SW480 (cell line): Measurements from ENCODE around the gene RGL1.

Experiments used
- DNase-seq: peaks from one replicate; pipeline ENCODE4 v3.0.0-alpha.2; 2016; ENCODE audit warnings: low spot score

RGL1 gene

GRCh38 chr1:183889095-183889494 is 84.2 kb downstream of the RGL1 start:
- peak; percentile 32 for DNase-seq

DNA sequence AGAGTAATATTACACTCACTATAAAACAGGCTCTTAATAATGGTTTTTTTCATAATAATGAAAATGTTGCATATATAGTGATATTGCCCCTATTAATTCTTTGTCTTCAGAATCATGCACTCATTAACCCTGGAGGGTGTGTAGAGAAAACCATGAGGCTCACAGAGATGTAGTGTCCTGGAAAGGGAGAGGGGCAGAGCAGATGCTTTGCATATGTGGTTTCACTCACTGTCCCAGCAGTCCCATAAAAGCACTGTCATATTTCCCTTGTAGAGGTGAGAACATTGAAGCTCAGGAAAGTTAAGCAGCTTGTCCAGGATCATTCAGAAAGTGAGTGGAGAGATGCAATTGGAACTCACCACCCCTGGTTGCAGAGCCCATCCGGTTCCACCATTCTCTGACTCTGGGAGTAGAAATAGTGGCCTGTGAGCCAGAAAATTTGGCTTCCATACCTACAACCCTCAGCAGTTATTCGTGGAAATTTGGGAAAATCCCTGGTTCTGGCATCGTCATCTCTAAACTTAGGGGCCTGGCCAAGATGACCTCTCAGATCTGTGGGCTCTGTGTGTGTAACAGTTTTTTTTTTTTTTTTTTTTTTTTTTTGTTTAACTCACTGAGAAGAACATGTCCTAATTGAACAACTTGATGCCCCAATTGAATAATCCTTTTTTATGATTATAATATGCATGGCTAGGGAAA is 86.4 kb downstream of the RGL1 start:
- DNase-seq, result no peak

- DNase-seq, result no peak
Observed at GRCh38 chr1:183892351-183892793, 87.5 kb downstream of the RGL1 start.

- DNase-seq, result no peak
Observed at GRCh38 chr1:183893561-183894289, 88.8 kb downstream of the RGL1 start.

DNA sequence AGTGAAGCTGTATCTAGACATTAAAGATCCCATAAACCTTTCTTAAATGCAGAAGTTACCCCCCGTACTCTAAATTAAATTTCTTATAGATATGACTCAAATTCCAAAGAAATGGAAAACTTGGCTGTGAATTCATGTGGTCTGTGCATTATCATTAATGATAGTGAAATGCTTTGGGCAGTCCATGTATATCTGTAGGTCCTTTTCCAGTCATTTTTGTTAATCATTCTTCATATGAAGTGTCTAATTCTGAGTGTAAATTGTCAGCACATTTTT is 89.3 kb downstream of the RGL1 start:
- DNase-seq, result no peak

DNA sequence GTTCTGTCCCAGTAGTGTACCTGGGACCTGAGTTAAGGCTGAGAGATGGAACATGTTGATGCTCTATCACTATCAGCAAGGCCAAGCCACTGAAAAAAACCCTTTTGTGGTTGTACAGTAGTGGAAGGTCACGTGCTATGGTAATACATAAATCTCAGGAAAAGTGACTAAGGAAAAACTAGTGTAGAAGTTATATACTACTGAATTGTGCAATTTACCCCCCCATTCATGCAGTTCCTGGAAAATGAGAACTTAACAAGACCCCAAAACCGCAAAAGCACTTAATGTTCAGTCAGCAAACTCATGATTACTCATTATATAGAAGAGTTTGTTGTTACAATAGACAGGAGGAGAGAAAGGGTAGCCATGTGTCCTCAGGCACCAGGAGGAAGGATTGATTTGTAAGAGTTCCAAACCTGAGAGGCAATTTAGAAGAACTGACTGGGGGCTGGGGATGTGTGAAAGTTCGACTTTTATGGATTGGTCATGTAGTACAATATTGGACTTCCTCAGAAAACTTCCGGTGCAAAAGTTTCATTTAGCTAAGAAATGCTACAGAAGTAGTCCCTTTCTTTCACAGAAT is 91.6 kb downstream of the RGL1 start:
- no peak for DNase-seq

DNA sequence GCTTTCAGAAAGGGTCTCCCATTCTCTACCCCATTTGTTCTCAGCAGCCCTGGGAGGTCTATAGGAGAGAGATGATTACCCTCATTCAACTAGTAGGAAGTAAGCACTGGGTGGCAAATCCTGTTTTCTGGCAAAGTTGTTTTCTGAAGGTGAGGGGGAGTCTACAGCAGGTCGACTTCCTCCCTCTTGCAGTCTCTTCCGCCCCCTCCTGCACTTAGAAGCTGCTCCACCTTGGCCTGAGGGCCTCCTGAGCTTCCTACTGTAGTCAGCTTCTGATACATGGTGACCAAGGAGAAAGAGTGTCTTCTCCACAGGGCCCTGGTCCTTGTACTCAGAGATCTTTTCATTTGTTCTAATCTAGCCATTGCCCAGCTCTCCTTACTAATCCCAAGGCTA is 93.1 kb downstream of the RGL1 start:
- DNase-seq, result no peak

- no peak for DNase-seq
Observed at GRCh38 chr1:183898610-183899009, 93.7 kb downstream of the RGL1 start.

- no peak for DNase-seq
Observed at GRCh38 chr1:183901748-183902330, 96.9 kb downstream of the RGL1 start.

- no peak for DNase-seq
Observed at GRCh38 chr1:183903101-183903500, 98.2 kb downstream of the RGL1 start.

GRCh38 chr1:183905508-183906113 is 100.7 kb downstream of the RGL1 start:
- no peak for DNase-seq

- no peak for DNase-seq
Observed at GRCh38 chr1:183907070-183907469, 102.2 kb downstream of the RGL1 start.

DNA sequence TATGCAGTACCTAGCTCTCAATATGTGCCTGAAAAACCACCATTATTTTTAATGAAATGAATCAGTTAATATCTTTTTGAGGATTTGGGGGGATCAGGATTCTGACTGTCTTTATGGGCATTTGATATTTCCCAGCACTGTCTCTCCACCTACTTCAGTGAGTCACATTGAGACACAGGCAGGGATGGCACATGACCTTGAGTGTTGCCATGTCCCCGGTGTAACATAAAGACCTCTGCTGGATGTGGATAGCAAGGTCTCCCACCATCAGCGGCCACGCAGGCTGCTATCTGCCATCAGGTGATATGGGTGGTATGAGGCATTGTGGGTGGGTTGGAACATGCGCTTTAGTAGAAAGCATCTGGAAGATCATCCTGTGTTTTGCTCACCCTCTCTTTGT is 103.2 kb downstream of the RGL1 start:
- no peak for DNase-seq

GRCh38 chr1:183909672-183910071 is 104.8 kb downstream of the RGL1 start:
- DNase-seq, result no peak

- no peak for DNase-seq
Observed at GRCh38 chr1:183910845-183911244, 105.9 kb downstream of the RGL1 start.

- no peak for DNase-seq
Observed at GRCh38 chr1:183911285-183911684, 106.4 kb downstream of the RGL1 start.

DNA sequence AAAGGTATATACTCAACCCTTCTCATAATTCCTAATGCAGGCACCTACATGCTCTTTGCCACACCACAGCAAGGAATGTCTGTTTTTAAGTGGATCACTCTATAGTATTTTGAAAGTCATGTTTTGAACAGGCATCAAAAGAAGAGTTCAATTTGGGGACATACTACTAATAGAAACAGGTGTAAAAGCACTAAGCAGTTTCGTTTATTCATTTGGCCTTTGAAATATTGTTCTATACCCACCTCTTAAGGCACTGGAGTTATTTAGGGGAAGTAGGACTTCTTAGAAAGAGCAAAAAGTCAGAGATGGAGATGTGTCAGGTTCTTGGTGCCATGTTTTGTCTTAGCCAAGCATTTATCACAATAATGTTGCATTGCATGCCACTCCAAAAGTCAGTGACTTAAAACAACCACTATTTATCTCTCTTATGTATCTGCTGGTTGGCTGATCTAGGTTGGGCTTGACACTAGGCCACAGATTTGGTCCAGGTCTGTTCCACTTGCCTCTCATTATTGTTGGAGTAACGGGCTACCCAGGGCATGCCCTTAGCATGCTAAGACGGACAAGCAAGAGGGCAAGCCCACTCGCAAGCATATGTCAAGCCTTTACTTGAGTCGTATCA is 107.5 kb downstream of the RGL1 start:
- no peak for DNase-seq

- no peak for DNase-seq
Observed at GRCh38 chr1:183913567-183913993, 108.7 kb downstream of the RGL1 start.

- no peak for DNase-seq
Observed at GRCh38 chr1:183914276-183914675, 109.4 kb downstream of the RGL1 start.

DNA sequence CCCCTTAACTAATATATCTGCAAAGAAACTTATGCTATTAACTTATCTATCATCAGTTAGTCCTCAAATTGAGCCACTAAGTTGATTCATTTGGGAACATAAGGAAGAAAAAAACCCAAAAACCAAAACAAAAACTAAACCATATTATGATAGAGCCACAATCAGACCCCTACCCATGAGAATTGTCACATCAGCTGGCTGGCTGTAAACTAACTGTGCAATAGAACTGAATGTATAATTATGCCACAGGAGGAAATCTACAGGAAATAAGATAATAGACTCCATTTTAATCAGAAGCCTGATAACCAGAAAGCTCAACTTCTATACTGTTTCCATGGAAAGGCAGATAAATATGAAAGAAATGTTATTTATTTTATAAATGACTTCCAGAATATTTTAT is 110.0 kb downstream of the RGL1 start:
- DNase-seq, result no peak

DNA sequence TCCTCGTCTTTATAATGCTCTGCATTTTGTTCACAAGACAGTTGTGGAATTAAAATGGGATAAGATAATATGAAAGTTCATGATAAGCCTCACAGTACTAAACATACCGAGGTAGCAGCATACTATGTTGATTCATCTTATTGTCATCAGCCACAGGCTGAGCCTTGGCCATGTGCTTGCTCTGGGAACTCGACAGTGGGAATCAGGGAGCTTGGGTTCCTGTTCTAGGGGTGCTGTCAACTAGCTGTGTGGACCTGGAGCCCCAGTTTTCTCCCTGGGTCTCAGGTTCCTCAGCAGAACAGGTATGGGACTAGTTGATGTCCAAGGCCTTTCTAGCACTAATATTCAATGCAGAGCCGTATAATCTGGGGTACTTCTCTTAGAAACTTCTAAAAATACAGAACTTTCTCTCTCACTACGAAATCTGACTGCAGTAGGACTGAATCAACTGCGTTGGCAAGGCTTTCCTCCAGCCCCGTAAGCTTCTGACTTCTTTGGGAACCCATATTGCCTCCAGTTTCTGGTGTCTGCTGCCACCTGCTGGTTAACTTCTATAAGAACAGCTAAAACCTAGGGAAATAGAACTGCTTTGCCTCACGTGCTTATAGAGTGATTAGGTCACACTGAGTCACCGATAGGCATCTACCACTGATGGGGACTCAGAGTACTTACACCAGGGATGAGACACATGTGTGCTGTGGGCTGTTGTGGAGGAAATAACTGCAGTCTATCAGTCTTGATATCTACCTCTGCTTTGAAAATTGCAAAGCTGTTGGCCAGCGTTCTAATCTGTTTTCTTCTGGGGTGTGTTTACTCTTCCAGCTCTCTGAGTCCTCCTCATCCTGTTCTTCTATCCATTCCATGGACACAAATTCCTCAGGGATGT is 110.9 kb downstream of the RGL1 start:
- DNase-seq, result peak; percentile 89
